ENCODE measurements around the gene AGPAT2. TPM values are rescaled to one million over a fixed set of nuclear protein-coding genes. Genes with fewer than 3 reads are reported as not detected.

Gene AGPAT2
- total RNA-seq, 1 donor from 2014 or later, result 49.9 TPM

DNA sequence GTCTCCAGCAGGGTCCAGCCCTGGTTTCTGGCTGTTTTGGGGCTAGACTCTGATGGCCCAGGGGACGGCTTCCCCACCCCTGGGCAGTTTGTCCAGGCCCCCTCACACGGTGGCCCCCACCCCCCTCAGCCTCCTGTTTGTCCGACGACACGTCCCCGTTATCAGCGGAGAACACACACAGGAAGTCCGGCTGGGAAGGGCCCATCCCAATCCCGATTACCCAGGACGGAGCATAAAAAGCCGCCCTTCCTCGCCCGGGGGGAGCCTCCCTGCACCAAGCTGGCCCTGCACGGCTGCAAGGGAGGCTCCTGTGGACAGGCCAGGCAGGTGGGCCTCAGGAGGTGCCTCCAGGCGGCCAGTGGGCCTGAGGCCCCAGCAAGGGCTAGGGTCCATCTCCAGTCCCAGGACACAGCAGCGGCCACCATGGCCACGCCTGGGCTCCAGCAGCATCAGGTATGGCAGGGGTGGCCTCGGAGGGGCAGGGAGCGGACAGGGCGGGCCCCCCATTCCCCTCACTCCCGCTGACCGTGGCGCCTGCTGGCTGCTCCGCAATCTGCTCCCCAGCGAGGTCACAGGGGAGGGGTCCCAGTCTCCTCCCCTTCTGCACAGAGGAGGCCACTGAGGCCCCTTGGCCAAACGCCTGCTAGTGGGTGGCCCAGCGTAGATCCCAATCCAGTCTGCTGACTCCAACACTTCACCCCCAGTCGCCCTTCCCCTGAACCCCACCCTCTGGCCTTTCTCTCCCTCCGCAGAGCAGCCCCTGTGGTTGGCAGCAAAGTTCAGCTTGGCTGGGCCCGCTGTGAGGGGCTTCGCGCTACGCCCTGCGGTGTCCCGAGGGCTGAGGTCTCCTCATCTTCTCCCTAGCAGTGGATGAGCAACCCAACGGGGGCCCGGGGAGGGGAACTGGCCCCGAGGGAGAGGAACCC is 24.3 kb downstream of the AGPAT2 start, which contains the start of gene EGFL7:
EGFL7 (plus strand) TSS at position 261 of the 926 bp plus-strand sequence. CDS start 5,367 bp downstream, outside the sequence.
- DNase-seq (ENCODE audit: low read depth, low spot score), result peak; percentile 81

DNA sequence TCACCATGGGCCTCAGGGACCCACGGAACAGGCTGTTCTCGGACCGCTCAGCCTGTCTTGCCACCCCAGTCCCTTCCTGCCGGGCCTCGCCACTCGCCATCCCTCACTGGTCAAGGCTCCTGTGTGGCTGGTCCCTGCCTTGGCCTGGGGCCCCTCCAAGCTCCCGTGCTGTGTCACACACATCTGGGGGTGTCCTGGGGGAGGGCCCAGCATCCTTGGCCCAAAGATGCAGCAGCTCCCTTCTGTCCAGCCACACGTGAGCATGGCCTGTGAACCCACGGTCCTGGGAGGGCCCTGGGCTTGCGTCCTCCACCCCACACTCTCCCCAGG is 25.0 kb downstream of the AGPAT2 start:
- no peak for DNase-seq (ENCODE audit: low read depth, low spot score)

DNA sequence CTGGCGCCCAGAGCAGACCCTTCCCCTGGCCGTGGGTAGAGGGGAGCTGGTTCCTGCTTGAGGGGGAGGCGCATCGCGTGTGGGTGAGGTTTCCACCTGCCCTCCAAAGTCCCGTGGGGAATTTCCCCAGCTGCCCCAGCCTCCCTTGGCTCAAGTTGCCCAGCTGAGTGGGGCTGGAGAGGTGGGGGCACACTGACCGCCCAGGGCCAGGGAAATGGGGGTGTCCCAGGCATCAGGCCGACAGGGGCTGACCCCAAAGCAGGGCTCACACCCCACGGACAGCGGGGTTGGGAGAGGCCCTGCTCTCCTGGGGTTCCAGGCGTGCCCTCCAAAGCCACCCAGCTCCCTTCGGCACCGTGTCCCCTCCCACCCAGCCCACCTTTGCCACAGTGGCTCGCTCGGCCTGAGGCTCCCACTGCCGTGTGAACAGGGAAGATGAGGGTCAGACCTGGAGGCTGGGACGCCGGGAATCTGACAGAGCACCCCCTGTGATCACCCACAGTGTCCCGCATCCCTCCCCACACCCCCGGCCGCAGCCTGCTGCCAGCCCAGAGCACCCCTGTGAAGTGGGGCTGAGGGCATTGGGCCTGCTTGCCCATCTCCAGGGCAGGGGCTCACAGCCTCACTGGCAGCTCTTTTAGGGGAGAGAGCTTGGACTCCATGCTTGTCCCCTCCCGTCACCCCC is 25.5 kb downstream of the AGPAT2 start:
- no peak for DNase-seq (ENCODE audit: low read depth, low spot score)

DNA sequence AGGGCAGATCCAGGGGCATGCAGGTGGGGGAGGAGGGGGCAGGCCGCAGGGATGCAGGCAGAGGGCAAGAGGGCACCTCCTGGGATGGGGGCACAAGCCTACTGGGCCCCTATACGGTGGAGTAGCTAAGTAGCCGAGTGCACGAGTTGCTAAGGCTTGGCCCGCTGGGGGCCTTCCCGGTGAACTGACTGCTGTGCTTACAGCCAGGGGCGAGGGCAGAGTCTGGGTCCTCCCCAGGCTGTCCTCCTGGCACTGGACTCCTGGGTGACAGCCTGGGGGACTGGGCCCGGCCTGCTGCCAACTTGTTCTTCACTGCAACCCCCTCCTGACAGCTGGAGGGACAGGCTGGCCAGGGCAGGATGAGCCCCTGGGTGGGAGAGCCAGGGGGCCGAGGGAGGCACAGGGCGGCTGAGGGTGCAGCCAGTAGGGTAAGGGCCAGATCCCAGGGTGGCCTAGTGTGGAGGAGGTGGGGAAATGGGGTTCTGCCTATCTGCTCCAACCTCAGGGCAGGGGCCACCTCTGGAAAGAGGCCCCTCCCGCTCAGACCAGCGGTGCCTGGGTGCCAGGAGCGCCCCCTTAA is 26.2 kb downstream of the AGPAT2 start:
- DNase-seq (ENCODE audit: low read depth, low spot score), result no peak

DNA sequence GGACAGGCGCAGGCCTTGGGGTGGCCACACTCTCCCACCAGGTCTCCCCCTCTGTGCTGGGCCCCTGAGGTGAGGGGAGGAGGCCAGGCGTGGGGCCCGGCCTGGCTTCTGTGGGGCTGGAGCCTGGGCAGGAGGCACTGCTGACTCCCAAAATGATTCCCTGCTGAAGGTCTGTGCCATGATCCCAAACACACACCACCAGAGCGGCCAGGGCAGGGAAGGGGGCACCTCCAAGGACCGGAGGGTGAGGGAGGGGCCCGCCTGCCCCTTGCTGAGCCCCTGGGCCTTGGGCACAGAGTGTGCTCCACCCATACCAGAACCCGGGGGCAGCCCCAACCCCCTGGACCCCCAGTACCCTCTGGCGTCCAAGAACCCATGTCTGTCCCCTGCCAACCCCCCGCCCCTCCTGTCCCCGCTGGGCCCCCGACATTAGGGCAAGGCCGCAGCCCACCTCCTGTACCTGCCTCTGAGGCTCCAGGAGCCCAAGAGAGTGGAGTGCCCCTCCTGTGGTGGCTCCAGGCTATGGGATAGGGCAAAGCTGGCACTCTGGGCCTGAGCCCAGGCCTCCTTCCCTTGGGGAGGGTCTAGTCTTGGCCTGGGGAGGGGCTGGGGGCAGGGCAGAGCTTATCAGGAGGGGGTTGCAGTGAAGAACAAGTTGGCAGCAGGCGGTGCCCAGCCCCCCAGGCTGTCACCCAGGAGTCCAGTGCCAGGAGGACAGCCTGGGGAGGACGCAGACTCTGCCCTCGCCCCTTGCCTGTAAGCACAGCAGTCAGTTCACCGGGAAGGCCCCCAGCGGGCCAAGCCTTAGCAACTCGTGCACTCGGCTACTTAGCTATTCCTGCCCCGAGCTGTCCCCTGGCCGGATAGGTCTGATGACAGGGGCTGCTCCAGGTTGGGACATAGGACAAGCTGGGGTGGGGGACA is 27.1 kb downstream of the AGPAT2 start:
- DNase-seq (ENCODE audit: low read depth, low spot score), result no peak

DNA sequence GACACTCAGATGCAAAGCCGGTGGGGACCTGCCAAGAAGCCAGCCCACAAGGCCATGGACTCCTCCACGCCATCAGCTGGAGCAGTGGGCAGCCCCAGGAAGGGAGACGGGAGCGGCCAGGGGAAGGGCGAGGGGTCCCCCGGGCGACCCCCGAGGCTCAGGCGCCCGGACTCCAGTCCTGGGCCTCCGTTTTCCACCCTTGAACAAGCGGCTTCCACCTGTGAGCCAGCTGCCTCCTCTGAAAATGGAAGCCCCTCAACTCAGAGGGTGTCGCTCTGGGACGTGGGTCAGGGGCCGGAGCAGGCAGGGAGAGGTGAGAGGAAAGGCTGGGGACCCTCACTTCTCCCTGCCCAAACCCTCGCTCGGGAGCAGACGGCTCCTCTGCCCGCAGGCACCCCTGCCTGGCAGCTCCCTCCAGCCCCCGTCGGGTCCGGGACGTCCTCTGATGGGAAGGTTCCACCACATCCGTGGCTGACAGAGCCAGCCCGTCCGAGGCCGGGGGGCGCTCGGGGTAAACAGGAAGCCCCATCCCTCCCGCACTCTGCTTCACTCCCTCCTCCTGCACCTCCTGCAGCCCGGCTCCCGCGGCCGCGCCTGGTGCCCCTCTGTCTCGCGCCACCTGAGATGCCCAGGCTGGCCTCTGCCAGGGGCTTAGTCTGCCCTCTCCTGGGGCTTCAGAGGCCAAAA is 28.3 kb downstream of the AGPAT2 start:
- DNase-seq (ENCODE audit: low read depth, low spot score), result no peak

DNA sequence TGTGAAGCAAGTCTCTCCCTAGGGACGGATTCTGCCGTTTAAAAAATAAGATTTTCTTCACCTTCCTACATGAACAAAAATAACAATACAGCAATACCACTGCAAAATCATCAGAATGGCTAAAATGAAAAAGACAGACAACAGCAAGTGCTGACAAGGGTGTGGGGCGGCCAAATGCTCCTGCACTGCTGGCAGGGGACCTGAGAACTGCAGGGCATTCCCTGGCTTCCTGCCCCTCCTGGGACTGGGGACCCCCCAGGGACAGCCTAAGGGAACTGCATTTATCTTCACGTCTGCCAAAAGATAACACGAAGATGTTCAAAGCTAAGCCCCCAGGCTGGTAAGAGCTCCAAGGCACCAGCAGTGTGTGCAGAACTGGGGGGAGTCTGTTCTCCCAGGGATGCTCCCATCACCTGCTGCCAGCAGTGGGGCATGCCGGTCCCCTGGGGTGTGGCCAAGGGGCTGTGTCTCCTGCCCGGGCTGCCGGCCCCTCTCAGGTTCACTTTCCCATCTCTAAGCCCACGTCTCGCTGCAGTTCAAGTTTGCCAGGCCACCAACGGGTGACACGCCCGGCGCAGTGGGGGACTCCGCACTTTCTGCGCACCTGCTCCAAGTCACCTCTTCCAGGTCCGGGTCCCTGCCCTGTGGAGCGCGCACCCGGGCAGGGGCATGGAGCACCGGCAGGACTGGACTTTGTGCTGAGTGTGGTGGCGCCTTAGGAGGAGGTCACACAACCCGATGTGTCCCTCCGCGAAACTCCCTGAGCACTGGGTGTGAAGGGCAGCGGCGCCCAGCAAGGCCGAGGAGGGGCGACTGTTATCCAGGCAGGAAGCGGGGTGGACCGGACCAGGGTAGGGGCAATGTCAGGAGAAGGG is 29.0 kb downstream of the AGPAT2 start:
- DNase-seq (ENCODE audit: low read depth, low spot score), result no peak

DNA sequence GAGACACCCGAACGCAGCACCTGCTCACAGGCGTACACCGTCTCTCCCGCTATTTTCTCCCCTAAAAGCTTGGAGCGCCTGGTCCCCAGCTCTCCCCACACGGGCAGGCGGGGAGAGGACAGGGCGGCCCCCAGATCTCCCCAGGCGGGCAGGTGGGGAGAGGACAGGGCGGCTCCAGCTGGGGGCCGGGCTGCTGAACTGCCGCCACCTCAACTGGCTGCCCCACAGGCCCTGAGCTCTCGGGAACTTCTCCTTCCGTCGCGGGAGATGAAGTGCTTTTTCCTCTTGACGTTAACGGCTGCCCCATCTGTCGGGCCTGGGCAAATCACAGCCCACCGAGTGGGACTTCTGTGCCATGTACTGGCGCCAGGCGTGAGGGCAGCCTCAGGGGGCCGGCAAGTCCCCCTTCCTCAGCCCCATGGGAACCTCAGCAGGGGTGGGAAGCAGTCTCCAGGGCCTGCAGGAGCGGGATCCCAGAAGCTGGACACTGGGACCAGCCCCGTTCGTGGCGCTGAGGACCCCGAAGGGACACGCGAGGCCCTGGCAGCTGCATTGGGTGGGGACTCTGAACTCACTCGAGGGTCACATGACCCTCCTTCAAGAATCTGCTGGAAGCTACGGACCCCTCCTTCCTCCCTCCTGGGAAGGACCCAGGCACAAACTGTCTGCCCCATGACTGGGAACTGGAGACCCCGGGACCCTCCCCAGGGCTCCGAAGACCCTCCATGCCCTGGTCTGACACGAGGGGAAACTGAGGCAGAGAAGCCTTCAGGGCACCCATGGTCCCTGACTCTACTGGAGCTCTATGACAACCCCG is 30.3 kb downstream of the AGPAT2 start:
- no peak for DNase-seq (ENCODE audit: low read depth, low spot score)

DNA sequence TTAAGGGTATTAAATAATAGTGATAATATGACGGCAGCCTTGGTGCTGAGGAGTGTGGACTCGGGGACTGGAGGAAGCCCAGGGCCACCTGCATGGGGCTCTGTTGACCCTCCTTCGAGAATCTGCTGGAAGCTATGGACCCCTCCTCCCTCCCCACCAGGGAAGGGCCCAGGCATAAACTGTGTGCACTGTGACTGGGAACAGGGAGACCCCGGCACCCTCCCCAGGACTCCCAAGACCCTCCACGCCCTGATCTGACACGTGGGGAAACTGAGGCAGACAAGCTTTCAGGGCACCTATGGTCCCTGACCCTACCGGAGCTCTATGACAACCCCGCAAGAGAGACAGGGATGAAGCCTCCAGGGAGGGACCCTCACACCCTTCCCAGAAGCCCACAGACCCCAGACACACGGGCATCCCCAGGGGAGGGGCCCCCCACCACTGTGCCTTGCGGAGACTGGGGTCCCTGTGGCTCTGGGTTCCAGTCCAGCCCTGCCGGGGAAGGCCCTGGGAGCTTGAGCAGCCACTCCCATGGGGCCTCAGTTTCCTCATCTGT is 31.0 kb downstream of the AGPAT2 start:
- DNase-seq (ENCODE audit: low read depth, low spot score), result no peak

DNA sequence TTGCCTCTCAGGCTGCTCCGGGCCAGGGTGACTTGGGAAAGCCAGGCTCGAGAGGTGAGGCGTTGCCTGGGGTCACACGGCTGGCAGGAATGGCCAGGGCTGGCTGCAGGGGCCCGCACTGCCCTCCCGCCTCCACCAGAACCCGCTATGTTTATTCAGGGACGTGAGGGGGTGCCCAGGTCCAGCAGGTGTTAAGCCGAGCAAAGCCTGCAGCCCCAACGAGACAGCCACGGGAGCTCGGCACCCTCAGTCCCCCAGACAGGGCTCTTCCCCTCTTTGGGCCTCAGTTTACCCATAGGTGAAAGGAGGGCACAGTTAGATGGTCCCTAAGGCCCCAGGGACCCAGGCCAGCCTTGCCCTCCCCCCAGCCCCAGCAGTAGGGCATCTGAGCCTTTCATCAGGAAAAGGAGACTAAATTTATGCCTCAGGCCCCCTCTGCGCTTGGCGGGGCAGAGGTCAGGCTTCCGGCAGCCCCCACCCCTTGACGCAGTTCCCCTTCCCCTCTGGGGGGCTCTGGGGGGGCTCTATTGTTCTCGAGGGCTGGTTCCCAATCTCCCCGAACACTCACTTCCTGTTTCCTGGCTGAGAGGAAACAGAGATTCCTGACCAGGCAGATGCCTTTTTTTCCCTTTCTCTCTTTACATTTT is 31.6 kb downstream of the AGPAT2 start:
- DNase-seq (ENCODE audit: low read depth, low spot score), result peak; percentile 96

DNA sequence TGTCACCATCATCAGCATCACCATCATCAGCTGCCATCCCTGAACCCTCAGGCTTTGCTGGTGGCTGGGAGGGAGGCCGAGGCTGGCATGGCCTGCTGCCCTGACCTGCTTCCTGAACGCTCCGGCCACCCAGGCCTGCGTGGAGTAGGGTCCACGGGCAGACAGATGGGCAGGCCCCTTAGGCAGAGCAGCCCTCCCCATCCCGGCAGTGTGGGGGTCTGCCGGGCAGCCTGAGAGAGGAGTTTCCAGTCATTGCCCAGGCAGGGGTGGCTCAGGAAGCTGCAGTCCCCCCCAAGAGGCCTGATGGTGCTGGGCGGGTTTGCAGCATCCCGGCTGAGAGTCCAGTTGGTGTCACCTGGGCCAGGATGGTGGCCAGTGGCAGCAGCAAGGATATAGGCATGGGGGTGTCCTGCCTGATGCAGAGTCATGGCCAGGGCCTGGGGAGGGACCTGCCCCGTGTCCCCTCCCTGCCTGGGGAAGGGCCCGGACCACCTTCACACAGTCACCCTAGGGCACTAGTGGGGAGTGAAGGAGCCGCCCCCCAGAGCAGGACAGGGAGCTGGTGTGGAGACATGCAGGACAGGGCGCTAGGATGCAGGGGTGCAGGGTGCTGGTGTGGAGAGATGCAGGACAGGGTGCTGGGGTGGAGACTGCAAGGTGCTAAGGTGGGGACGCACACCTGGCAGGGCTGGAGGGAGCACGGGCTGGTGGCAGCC is 32.3 kb downstream of the AGPAT2 start:
- DNase-seq (ENCODE audit: low read depth, low spot score), result no peak

DNA sequence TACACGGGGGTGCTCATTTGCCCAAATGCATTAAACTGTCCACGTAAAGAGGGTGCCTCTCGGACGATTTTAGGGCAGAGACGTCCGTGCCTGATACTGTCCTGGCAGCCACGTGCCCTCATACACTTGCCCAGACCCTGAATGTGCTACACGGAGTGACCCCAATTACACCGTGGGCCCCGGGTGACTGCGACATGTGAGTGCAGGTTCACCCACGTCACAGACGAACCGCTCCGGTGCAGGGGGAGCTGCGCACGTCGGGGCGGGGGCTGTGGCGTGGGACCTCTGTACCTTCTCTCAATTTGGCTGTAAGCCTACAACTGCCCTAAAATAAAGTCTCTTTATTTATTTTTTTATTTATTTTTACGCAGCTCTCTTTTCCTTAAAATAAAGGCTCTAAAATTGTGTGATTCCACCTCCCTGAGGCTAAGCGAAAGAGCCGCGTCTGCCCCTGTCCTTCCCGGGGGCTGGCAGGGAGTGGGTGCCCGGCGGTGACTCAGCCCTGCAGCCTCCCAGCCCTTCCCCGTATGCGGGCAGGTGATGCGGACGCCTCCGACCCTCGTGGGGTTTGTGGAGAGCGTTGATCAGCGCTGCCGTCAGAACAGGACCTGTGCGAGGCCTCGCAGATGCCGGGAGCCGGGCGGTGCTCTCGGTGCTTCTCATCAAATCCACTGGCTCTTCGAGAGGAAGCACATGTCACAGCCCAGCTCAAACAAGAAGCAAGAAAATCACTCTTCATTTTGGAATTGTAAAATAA is 33.8 kb downstream of the AGPAT2 start:
- no peak for DNase-seq (ENCODE audit: low read depth, low spot score)

DNA sequence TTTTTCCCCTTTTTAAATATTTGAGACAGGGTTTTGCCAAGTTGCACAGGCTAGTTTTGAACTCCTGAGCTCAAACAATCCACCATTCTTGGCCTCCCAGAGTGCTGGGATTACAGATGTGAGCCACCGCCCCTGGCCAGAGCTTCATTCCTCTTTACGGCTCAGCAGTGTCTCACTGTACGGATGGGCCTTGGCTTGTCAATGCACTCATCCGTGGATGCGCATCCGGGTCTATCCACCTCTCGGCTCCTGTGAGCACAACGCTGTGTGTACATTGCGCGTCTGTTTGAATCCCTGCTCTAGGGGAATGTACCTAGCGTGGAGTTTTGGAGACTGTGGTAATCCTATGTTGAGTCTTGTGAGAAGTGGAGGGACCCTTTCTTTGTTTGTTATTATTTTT is 35.4 kb downstream of the AGPAT2 start:
- DNase-seq (ENCODE audit: low read depth, low spot score), result no peak

DNA sequence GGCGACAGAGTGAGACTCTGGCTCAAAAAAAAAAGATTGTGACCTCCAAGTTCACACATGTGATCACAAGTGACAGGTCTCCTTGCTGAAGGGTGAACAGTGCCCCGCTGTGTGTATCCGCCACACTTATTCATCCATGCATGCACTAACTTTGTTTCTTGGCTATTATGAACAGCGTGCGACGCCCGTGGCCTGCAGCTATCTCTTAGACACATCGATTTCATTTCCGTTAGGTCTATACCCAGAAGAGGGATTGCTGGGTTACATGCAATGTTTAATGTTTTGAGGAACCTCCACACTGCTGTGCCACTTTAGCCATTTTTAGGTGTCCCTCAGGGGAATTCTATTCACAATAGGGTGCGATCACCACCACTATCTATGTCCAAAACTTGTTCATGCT is 36.6 kb downstream of the AGPAT2 start:
- no peak for DNase-seq (ENCODE audit: low read depth, low spot score)

DNA sequence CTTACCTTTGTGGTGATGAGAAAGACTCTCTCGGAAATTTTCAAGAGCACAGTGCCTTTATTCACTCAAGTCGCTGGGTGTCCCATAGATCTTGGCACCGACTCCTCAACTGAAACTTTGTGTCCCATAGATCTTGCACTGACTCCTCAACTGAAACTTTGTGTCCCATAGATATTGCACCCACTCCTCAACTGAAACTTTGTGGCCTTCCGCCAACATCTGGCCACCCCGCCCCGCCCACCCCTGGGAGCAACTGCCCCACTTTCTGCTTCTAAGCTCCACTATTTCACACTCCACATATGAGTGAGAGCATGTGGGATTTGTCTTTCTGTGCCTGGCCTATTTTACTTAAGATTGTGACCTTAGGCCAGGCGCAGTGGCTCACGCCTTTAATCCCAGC is 37.2 kb downstream of the AGPAT2 start:
- no peak for DNase-seq (ENCODE audit: low read depth, low spot score)

DNA sequence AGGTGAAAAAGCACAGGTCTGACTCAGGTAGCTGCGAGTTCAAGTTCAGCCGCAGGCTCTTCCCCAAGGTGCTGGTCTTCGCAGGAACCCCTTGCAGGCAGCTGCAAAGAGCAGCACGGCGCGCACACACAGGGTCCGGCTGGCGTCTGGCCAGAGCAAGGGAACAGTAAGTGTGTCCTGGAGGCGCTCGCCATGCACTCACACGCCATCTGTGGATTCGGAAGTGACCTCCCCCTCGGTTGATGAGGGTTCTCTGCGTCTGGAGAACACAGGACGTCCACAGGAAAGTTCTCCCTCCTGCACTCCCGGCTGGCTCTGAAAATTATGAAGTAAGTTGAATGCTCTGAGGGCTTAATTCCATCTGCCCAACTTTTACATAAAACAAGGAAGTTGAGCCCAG is 38.5 kb downstream of the AGPAT2 start:
- DNase-seq (ENCODE audit: low read depth, low spot score), result peak; percentile 94

Data from pulmonary artery endothelial cell (primary cell).